GM19395 (cell line): ENCODE results near the gene DNAJC15.

Experiments
- ATAC-seq: cut with Tn5 transposase; IDR thresholded peaks from one replicate; pipeline ENCODE4 v1.9.1; 2021; ENCODE audit warnings: mild to moderate bottlenecking, moderate library complexity; ENCODE audit not compliant: unreplicated experiment

DNAJC15 gene

GRCh38 chr13:43003729-43004128 lies 19.7 kb upstream of the DNAJC15 start:
- ATAC-seq: no peak

- ATAC-seq: no peak
Measured at GRCh38 chr13:43005460-43006236, 17.7 kb upstream of the DNAJC15 start.

- no peak for ATAC-seq
Measured at GRCh38 chr13:43006893-43007631, 16.3 kb upstream of the DNAJC15 start.

- ATAC-seq: no peak
Measured at GRCh38 chr13:43008596-43008995, 14.8 kb upstream of the DNAJC15 start.

GRCh38 chr13:43009506-43009905 lies 13.9 kb upstream of the DNAJC15 start:
- ATAC-seq: no peak

- ATAC-seq: no peak
Measured at GRCh38 chr13:43014162-43014561, 9.2 kb upstream of the DNAJC15 start.

GRCh38 chr13:43016226-43016625 lies 7.2 kb upstream of the DNAJC15 start:
- ATAC-seq: no peak

GRCh38 chr13:43019811-43020210 lies 3.6 kb upstream of the DNAJC15 start:
- no peak for ATAC-seq

- no peak for ATAC-seq
Measured at GRCh38 chr13:43020794-43021193, 2.6 kb upstream of the DNAJC15 start.

GRCh38 chr13:43021926-43022670 lies 1.3 kb upstream of the DNAJC15 start:
- ATAC-seq: no peak

GRCh38 chr13:43022934-43023288 lies 475 bp upstream of the DNAJC15 start:
- no peak for ATAC-seq

GRCh38 chr13:43026262-43026661 lies 2.9 kb downstream of the DNAJC15 start:
- ATAC-seq: no peak

GRCh38 chr13:43030548-43030947 lies 7.2 kb downstream of the DNAJC15 start:
- ATAC-seq: peak; percentile 54

GRCh38 chr13:43031881-43032280 lies 8.5 kb downstream of the DNAJC15 start:
- ATAC-seq: no peak

- no peak for ATAC-seq
Measured at GRCh38 chr13:43033038-43033437, 9.7 kb downstream of the DNAJC15 start.

- ATAC-seq: no peak
Measured at GRCh38 chr13:43036351-43037250, 13.2 kb downstream of the DNAJC15 start.

- ATAC-seq: no peak
Measured at GRCh38 chr13:43039966-43040365, 16.6 kb downstream of the DNAJC15 start.

- ATAC-seq: peak; percentile 44
Measured at GRCh38 chr13:43040581-43041368, 17.4 kb downstream of the DNAJC15 start.

GRCh38 chr13:43041369-43041921 lies 18.1 kb downstream of the DNAJC15 start:
- ATAC-seq: peak; percentile 61
